CD4-positive, alpha-beta T cell (primary cell): ENCODE results near the gene JAK1. TPM values are rescaled to one million over a fixed set of nuclear protein-coding genes. Genes with fewer than 3 reads are reported as not detected.

Source experiments
- ATAC-seq: fragments of 200-7000 bp; cut with Tn5 transposase; one replicate; pipeline ENCODE4 v1.10.0; 2022; ENCODE audit warnings: mild to moderate bottlenecking; ENCODE audit not compliant: poor library complexity
- CTCF ChIA-PET: fragments of 350-600 bp; sonication (Branson Sonifier 250); formaldehyde crosslinking; loops from one replicate; lab custom pipeline; 2021; ENCODE audit warnings: antibody characterized with exemption, inconsistent platforms; lab: Charles Lee
- POLR2A ChIA-PET: fragments of 350-600 bp; sonication (Branson Sonifier 250); formaldehyde crosslinking; loops from one replicate; lab custom pipeline; 2021; ENCODE audit warnings: antibody characterized with exemption, inconsistent platforms; lab: Charles Lee
- DNase-seq, 14 experiments: peaks; one replicate each; pipeline ENCODE4 v3.0.0-alpha.2; 2013 to 2020; ENCODE audit warnings: mixed read lengths in 2 of 14
- H3K27ac ChIP-seq, 2 donors: one replicate each; pipeline versions ENCODE4 v1.5.1 to v1.7.0; 2013; ENCODE audit warnings: low read length in 2 of 2, low read depth in 1 of 2, mild to moderate bottlenecking in 1 of 2
- H3K27me3 ChIP-seq, 2 experiments: 1 replicate in 1 of 2; 2 replicates in 1 of 2; pipeline versions ENCODE4 v1.6.1 to v1.7.0; 2013; ENCODE audit warnings: low read length in 2 of 2, control low read depth in 1 of 2, mild to moderate bottlenecking in 1 of 2, moderate library complexity in 1 of 2; ENCODE audit not compliant: insufficient read depth in 2 of 2, control insufficient read depth in 1 of 2
- H3K36me3 ChIP-seq: one replicate; pipeline ENCODE4 v1.6.1; 2013; ENCODE audit warnings: low read length, control low read depth; ENCODE audit not compliant: insufficient read depth
- H3K4me1 ChIP-seq: one replicate; pipeline ENCODE4 v1.6.1; 2013; ENCODE audit warnings: low read length, control low read depth; ENCODE audit not compliant: insufficient read depth
- H3K4me3 ChIP-seq: one replicate; pipeline ENCODE4 v1.5.1; 2013; ENCODE audit warnings: mild to moderate bottlenecking, low read length, moderate library complexity
- H3K9me3 ChIP-seq, 2 experiments: 1 replicate in 1 of 2; 2 replicates in 1 of 2; pipeline versions ENCODE4 v1.6.1 to v1.7.0; 2013; ENCODE audit warnings: low read length in 2 of 2, mild to moderate bottlenecking in 2 of 2, control low read depth in 1 of 2, moderate library complexity in 1 of 2; ENCODE audit not compliant: control insufficient read depth in 1 of 2, insufficient read depth in 1 of 2
- H3K27ac Mint-ChIP-seq: one replicate; pipeline ENCODE4 v1.8.0; 2020; ENCODE audit warnings: mixed read lengths
- H3K27me3 Mint-ChIP-seq: one replicate; pipeline ENCODE4 v1.8.0; 2021; ENCODE audit warnings: mixed read lengths
- H3K36me3 Mint-ChIP-seq: one replicate; pipeline ENCODE4 v1.8.0; 2021; ENCODE audit warnings: low read depth, mixed read lengths
- H3K4me1 Mint-ChIP-seq: one replicate; pipeline ENCODE4 v1.8.0; 2021; ENCODE audit warnings: low read depth, mixed read lengths
- H3K4me3 Mint-ChIP-seq: one replicate; pipeline ENCODE4 v1.8.0; 2020; ENCODE audit warnings: mild to moderate bottlenecking, mixed read lengths
- H3K9me3 Mint-ChIP-seq: one replicate; pipeline ENCODE4 v1.8.0; 2020; ENCODE audit warnings: mixed read lengths
- CTCF ChIP-seq: fragments of 200-600 bp; IDR thresholded peaks from one replicate; pipeline ENCODE4 v1.8.0; 2022; ENCODE audit warnings: antibody characterized with exemption, mild to moderate bottlenecking
- intact Hi-C, 2 experiments: fragments of 100-400 bp; cut with DNase I in 1 of 2; cut with micrococcal nuclease in 1 of 2; formaldehyde crosslinking; loops; one replicate each; pipeline versions ENCODE4 v1.15.1 to v1.9.0; 2023 to 2025; cut with DNase I, micrococcal nuclease
- total RNA-seq, 174 experiments: library from RNA in 2 of 174; stranded (reverse) in 2 of 174; gene quantifications; one replicate each; pipeline ENCODE4 v1.2.3 and lab custom pipeline; 2021 to 2026

Gene JAK1
- total RNA-seq, 2 experiments from 2014 or later: 240 to 252 TPM

DNA sequence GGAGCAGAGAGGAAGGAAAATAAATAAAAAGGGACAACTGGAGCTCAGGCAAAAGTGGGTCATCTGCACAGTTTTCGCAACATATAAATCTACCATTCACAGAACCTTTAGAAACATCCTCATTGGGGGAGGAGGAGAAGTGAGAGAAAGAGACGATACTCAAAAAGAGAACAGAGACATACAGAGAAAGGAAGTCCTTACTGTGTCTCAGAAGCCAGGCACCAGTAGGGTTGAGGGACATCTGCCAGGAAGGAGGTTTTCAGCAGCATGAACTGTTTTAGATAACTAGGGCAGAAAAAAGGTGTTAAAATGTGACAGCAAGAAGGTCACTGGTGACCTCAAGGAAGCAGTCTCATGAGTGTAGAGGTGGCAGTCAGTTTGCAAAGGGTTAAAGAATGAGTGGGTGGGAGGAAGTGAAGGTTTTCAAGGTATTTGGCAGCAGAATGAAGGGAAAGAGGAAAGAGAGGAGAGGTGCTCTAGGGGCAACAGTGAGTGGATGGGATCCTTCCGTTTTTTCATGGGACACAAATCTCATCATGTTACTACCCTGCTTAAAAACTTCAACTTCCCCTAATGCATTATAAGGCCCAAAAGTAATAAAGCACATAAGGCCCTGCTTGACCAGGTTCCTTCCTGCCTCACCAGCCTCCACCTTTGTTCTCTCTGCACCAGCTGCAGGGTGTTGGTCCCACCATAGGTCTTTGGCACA is 9.5 kb downstream of the JAK1 start:
- H3K27me3 Mint-ChIP-seq: no peaks in the 10 kb centered on the region
- Histone ChIP-seq H3K36me3 (no peaks in the 10 kb centered on the region), H3K27me3 (no peaks in the 10 kb centered on the region), H3K27ac (peak overlapping the region; percentile 1 to 10), H3K4me1 (peaks cover 67% of the 10 kb centered on the region), H3K4me3 (peak overlapping the region; percentile 8), H3K9me3 (no peaks in the 10 kb centered on the region)
- intact Hi-C loops: loop anchor here in 1 of 2 experiments (1.0 kb wide), 1 partner anchor 9 kb away; no protein-coding TSS in a partner anchor
- peak in 4 of 14 experiments; percentile 26 to 47 (median 42) for DNase-seq
- CTCF ChIA-PET: no interaction called here
- peaks cover 58% of the 10 kb centered on the region for H3K4me1 Mint-ChIP-seq
- peak; percentile 31 for ATAC-seq
- POLR2A ChIA-PET: interaction anchor here (1.3 to 1.6 kb wide), 3 partner anchors 9 to 10 kb away, joined by 5 to 6 read pairs (median 5); partner anchors contain the start of gene JAK1
- no peak for TF ChIP-seq CTCF
- no peaks in the 10 kb centered on the region for H3K9me3 Mint-ChIP-seq
- no peak overlapping the region for H3K27ac Mint-ChIP-seq
- no peaks in the 10 kb centered on the region for H3K36me3 Mint-ChIP-seq
- no peak overlapping the region for H3K4me3 Mint-ChIP-seq

DNA sequence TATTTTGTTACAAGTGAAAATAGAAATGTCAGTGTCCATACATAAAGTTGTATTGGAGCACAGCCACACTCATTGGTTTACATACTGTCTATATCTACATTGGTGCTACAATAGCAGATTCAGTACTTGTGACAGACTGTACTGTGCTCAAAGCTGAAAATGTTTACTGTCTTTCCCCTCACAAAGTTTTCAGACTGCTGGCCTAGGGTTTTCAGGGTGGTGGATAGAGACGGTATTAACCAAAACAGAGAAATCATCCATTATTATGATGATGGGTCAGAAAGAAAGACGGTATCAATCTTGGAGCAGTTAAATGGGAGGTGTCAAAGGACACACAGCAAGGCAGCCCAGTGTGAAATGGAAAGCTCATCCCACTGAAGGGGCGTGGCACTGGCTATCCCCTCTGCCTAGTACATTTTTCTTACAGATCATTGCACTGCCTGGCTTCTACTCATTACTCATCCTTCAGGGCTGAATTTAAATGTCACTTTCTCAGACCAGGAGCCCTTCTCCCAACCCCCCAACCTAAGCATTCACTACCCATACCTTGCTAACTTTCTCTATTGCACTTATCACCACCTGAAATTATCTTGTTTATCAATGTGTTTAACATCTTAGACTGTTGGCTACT is 10.2 kb downstream of the JAK1 start:
- ATAC-seq: no peak
- H3K4me1 ChIP-seq: peaks cover 65% of the 10 kb centered on the region
- Mint-ChIP-seq H3K36me3 (no peaks in the 10 kb centered on the region), H3K27ac (no peak overlapping the region), H3K4me3 (no peak overlapping the region), H3K4me1 (peaks cover 56% of the 10 kb centered on the region), H3K9me3 (no peaks in the 10 kb centered on the region), H3K27me3 (no peaks in the 10 kb centered on the region)
- no peaks in the 10 kb centered on the region for H3K9me3 ChIP-seq
- H3K36me3 ChIP-seq: no peaks in the 10 kb centered on the region
- H3K27ac ChIP-seq: peak overlapping the region; percentile 1 to 10
- H3K4me3 ChIP-seq: peak overlapping the region; percentile 8
- TF ChIP-seq CTCF: no peak
- intact Hi-C loops: loop anchor here in 1 of 2 experiments (1.0 kb wide), 1 partner anchor 8 kb away; no protein-coding TSS in a partner anchor
- H3K27me3 ChIP-seq: no peaks in the 10 kb centered on the region
- POLR2A ChIA-PET: interaction anchor here (1.4 to 1.6 kb wide), 2 partner anchors 8 to 10 kb away, joined by 5 to 6 read pairs; partner anchors contain the start of gene JAK1
- CTCF ChIA-PET: no interaction called here
- DNase-seq: no peak

GRCh38 chr1:64955097-64956009 is 11.0 kb downstream of the JAK1 start:
- intact Hi-C loops: loop anchor here in 1 of 2 experiments (1.0 kb wide), 1 partner anchor 7 kb away; no protein-coding TSS in a partner anchor
- peak; percentile 74 for ATAC-seq
- Mint-ChIP-seq H3K36me3 (no peaks in the 10 kb centered on the region), H3K4me3 (no peak overlapping the region), H3K4me1 (peaks cover 56% of the 10 kb centered on the region), H3K9me3 (no peaks in the 10 kb centered on the region), H3K27me3 (no peaks in the 10 kb centered on the region), H3K27ac (no peak overlapping the region)
- no peak overlapping the region for H3K4me3 ChIP-seq
- H3K9me3 ChIP-seq: no peaks in the 10 kb centered on the region
- no peak for TF ChIP-seq CTCF
- ChIA-PET CTCF (no interaction called here), POLR2A (interaction anchor here (1.4 to 1.6 kb wide), 2 partner anchors 7 to 11 kb away, joined by 5 to 6 read pairs; partner anchors contain the start of gene JAK1)
- no peak overlapping the region for H3K27ac ChIP-seq
- no peaks in the 10 kb centered on the region for H3K27me3 ChIP-seq
- no peaks in the 10 kb centered on the region for H3K36me3 ChIP-seq
- H3K4me1 ChIP-seq: peaks cover 64% of the 10 kb centered on the region
- DNase-seq: peak in 3 of 14 experiments; percentile 11 to 30 (median 15)
